Astrocyte (in vitro differentiated cells and primary cell): Measurements from ENCODE around the gene PLD3. TPM values are rescaled to one million over a fixed set of nuclear protein-coding genes. Genes with fewer than 3 reads are reported as not detected.

Experiments used
- DNase-seq: peaks from one replicate; pipeline ENCODE4 v3.0.0-alpha.2; 2010; ENCODE audit warnings: low read depth
- FAIRE-seq: peaks from 2 replicates; lab custom pipeline; 2011; peaks lifted over from hg19 to GRCh38; lab: Jason Lieb, UNC
- H2AFZ ChIP-seq: 2 replicates; pipeline ENCODE4 v1.6.0; 2012; ENCODE audit warnings: low read depth, low read length, inconsistent platforms
- H3K27ac ChIP-seq: 2 replicates; pipeline ENCODE4 v1.5.1; 2011; ENCODE audit warnings: low read depth, low read length, inconsistent platforms
- H3K27me3 ChIP-seq: 2 replicates; pipeline ENCODE4 v1.6.0; 2011; ENCODE audit warnings: low read length, inconsistent platforms; ENCODE audit not compliant: insufficient read depth
- H3K36me3 ChIP-seq: 2 replicates; pipeline ENCODE4 v1.5.1; 2011; ENCODE audit warnings: low read length, inconsistent platforms; ENCODE audit not compliant: insufficient read depth
- H3K4me1 ChIP-seq: 2 replicates; pipeline ENCODE4 v1.5.1; 2011; ENCODE audit warnings: low read length, inconsistent platforms; ENCODE audit not compliant: insufficient read depth
- H3K4me2 ChIP-seq: 2 replicates; pipeline ENCODE4 v1.6.0; 2012; ENCODE audit warnings: low read length, inconsistent platforms
- H3K4me3 ChIP-seq: 2 replicates; pipeline ENCODE4 v1.5.1; 2011; ENCODE audit warnings: low read depth, mild to moderate bottlenecking, low read length, inconsistent platforms; ENCODE audit not compliant: insufficient read depth
- H3K79me2 ChIP-seq: 2 replicates; pipeline ENCODE4 v1.6.0; 2012; ENCODE audit warnings: mild to moderate bottlenecking, low read length, inconsistent platforms; ENCODE audit not compliant: insufficient read depth
- H3K9ac ChIP-seq: 2 replicates; pipeline ENCODE4 v1.6.0; 2012; ENCODE audit warnings: mild to moderate bottlenecking, low read length, inconsistent platforms
- H3K9me3 ChIP-seq: 2 replicates; pipeline ENCODE4 v1.5.1; 2012; ENCODE audit warnings: low read depth, mild to moderate bottlenecking, low read length, inconsistent platforms; ENCODE audit not compliant: insufficient read depth
- H4K20me1 ChIP-seq: 2 replicates; pipeline ENCODE4 v1.6.0; 2012; ENCODE audit warnings: low read length, inconsistent platforms; ENCODE audit not compliant: insufficient read depth
- H3K27ac Mint-ChIP-seq: one replicate; pipeline ENCODE4 v1.8.0; 2021; ENCODE audit warnings: mild to moderate bottlenecking, mixed read lengths; ENCODE audit not compliant: unreplicated experiment
- H3K27me3 Mint-ChIP-seq: one replicate; pipeline ENCODE4 v1.8.0; 2021; ENCODE audit warnings: low read depth, mixed read lengths; ENCODE audit not compliant: unreplicated experiment
- H3K36me3 Mint-ChIP-seq: one replicate; pipeline ENCODE4 v1.8.0; 2021; ENCODE audit warnings: low read depth, mixed read lengths; ENCODE audit not compliant: unreplicated experiment
- H3K4me1 Mint-ChIP-seq: one replicate; pipeline ENCODE4 v1.8.0; 2021; ENCODE audit warnings: low read depth, mixed read lengths; ENCODE audit not compliant: unreplicated experiment
- H3K4me3 Mint-ChIP-seq: one replicate; pipeline ENCODE4 v1.8.0; 2021; ENCODE audit warnings: mild to moderate bottlenecking, moderate library complexity, mixed read lengths; ENCODE audit not compliant: unreplicated experiment
- H3K9me3 Mint-ChIP-seq: one replicate; pipeline ENCODE4 v1.8.0; 2021; ENCODE audit warnings: mild to moderate bottlenecking, mixed read lengths; ENCODE audit not compliant: unreplicated experiment
- EZH2 ChIP-seq: IDR thresholded peaks from 2 replicates; pipeline ENCODE4 v1.6.1; 2012; ENCODE audit warnings: mild to moderate bottlenecking, low read length, inconsistent platforms; ENCODE audit not compliant: insufficient read depth
- total RNA-seq: library from RNA; stranded (reverse); gene quantifications from 2 replicates; pipeline ENCODE4 v1.2.1, GENCODE V29; 2021
- TF ChIP-seq, protein P1 (sequence below): IDR thresholded peaks from 2 replicates; pipeline ENCODE4 v1.5.1; 2011; ENCODE audit warnings: low read depth, mild to moderate bottlenecking, inconsistent platforms, low read length, moderate library complexity; ENCODE audit not compliant: insufficient read depth

The PLD3 gene
- total RNA-seq, 1 donor from 2014 or later: 728 TPM

DNA sequence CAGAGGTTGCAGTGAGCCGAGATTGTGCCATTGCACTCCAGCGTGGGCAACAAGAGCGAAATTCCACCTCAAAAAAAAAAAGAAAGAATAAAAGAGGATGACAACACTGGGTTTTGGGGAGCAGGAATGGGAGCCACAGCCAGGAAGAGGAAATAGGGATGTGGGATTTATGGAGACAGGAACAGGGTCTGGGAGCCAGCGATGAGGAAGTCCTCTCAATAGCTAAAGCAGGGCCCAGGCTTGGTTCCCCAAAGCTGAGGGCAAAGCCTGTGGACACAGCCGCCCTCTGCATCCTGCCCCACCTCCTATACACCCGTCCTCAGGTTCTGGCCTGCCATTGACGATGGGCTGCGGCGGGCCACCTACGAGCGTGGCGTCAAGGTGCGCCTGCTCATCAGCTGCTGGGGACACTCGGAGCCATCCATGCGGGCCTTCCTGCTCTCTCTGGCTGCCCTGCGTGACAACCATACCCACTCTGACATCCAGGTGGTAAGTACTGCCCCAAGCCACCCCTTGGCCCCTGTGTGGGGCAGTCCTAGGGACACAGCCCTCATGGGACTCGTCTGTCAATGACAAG lies 27.9 kb downstream of the PLD3 start:
- Histone ChIP-seq H3K79me2 (no peaks in the 10 kb centered on the region), H3K4me2 (no peak overlapping the region), H4K20me1 (peaks cover 6% of the 10 kb centered on the region), H2AFZ (no peak overlapping the region), H3K4me3 (no peak overlapping the region), H3K36me3 (no peaks in the 10 kb centered on the region), H3K27ac (no peak overlapping the region), H3K27me3 (no peaks in the 10 kb centered on the region), H3K9ac (no peak overlapping the region), H3K4me1 (no peaks in the 10 kb centered on the region), H3K9me3 (no peaks in the 10 kb centered on the region)
- DNase-seq (no peak), FAIRE-seq (no peak)
- TF ChIP-seq, protein P1, sequence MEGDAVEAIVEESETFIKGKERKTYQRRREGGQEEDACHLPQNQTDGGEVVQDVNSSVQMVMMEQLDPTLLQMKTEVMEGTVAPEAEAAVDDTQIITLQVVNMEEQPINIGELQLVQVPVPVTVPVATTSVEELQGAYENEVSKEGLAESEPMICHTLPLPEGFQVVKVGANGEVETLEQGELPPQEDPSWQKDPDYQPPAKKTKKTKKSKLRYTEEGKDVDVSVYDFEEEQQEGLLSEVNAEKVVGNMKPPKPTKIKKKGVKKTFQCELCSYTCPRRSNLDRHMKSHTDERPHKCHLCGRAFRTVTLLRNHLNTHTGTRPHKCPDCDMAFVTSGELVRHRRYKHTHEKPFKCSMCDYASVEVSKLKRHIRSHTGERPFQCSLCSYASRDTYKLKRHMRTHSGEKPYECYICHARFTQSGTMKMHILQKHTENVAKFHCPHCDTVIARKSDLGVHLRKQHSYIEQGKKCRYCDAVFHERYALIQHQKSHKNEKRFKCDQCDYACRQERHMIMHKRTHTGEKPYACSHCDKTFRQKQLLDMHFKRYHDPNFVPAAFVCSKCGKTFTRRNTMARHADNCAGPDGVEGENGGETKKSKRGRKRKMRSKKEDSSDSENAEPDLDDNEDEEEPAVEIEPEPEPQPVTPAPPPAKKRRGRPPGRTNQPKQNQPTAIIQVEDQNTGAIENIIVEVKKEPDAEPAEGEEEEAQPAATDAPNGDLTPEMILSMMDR: no peak
- TF ChIP-seq EZH2: no peak
- Mint-ChIP-seq H3K9me3 (no peaks in the 10 kb centered on the region), H3K27me3 (no peaks in the 10 kb centered on the region), H3K36me3 (peaks cover 27% of the 10 kb centered on the region), H3K4me3 (no peak overlapping the region), H3K27ac (no peak overlapping the region), H3K4me1 (no peaks in the 10 kb centered on the region)

DNA sequence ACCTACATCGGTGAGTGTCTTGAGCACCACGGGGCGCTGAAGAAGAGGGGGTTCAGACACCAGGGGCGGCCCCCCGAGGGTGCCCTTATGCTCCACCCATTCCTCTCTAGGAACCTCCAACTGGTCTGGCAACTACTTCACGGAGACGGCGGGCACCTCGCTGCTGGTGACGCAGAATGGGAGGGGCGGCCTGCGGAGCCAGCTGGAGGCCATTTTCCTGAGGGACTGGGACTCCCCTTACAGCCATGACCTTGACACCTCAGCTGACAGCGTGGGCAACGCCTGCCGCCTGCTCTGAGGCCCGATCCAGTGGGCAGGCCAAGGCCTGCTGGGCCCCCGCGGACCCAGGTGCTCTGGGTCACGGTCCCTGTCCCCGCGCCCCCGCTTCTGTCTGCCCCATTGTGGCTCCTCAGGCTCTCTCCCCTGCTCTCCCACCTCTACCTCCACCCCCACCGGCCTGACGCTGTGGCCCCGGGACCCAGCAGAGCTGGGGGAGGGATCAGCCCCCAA lies 29.4 kb downstream of the PLD3 start:
- Histone ChIP-seq H3K36me3 (no peaks in the 10 kb centered on the region), H3K4me1 (no peaks in the 10 kb centered on the region), H3K4me2 (no peak overlapping the region), H3K27me3 (no peaks in the 10 kb centered on the region), H3K79me2 (no peaks in the 10 kb centered on the region), H3K9ac (no peak overlapping the region), H3K27ac (no peak overlapping the region), H3K9me3 (no peaks in the 10 kb centered on the region), H2AFZ (no peak overlapping the region), H4K20me1 (peaks cover 2% of the 10 kb centered on the region), H3K4me3 (no peak overlapping the region)
- Mint-ChIP-seq H3K9me3 (no peaks in the 10 kb centered on the region), H3K27ac (peak overlapping the region; percentile 30), H3K27me3 (no peaks in the 10 kb centered on the region), H3K36me3 (peaks cover 26% of the 10 kb centered on the region), H3K4me1 (no peaks in the 10 kb centered on the region), H3K4me3 (no peak overlapping the region)
- TF ChIP-seq, protein P1: no peak
- no peak for TF ChIP-seq EZH2
- FAIRE-seq: no peak
- no peak for DNase-seq

DNA sequence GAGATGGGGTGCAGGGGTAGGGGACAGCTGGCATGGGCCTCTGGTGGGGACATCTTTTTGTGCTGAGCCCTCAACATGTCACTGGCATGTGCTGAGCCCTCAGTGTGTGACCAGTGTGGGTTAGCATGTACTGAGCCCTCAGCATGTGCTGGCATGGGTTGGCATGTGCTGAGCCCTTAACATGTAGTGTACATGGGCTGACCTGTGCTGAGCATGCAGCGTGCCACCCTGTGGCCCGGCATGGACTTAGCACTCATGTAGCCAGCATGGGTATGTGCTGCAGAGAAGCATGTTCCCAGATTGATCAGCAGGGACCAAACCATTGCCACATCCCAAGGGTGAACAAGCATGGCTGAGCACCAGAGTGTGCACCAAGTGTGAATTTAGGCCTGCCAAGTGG lies 30.0 kb downstream of the PLD3 start:
- Histone ChIP-seq H3K4me3 (no peak overlapping the region), H2AFZ (no peak overlapping the region), H3K36me3 (no peaks in the 10 kb centered on the region), H3K27ac (no peak overlapping the region), H4K20me1 (no peaks in the 10 kb centered on the region), H3K27me3 (no peaks in the 10 kb centered on the region), H3K4me1 (no peaks in the 10 kb centered on the region), H3K9ac (no peak overlapping the region), H3K9me3 (no peaks in the 10 kb centered on the region), H3K79me2 (no peaks in the 10 kb centered on the region), H3K4me2 (no peak overlapping the region)
- Mint-ChIP-seq H3K4me3 (no peak overlapping the region), H3K9me3 (no peaks in the 10 kb centered on the region), H3K4me1 (no peaks in the 10 kb centered on the region), H3K27me3 (no peaks in the 10 kb centered on the region), H3K36me3 (peaks cover 25% of the 10 kb centered on the region), H3K27ac (no peak overlapping the region)
- TF ChIP-seq EZH2: no peak
- TF ChIP-seq, protein P1: no peak
- DNase-seq (no peak), FAIRE-seq (no peak)
